Fibroblast of the aortic adventitia (primary cell): Measurements from ENCODE around the gene PARP16. TPM values are rescaled to one million over a fixed set of nuclear protein-coding genes. Genes with fewer than 3 reads are reported as not detected.

Source experiments
- DNase-seq: peaks from one replicate; pipeline ENCODE4 v3.0.0-alpha.2; 2010; ENCODE audit warnings: low read depth
- H3K4me3 ChIP-seq: 2 replicates; pipeline ENCODE4 v1.5.1; 2011; ENCODE audit warnings: low read depth, mild to moderate bottlenecking, control low read depth, low read length, moderate library complexity
- small RNA-seq: library from RNA; depleted of rRNA; stranded (forward); fragments of <200 nt; gene quantifications from one replicate; pipeline ENCODE3, GENCODE V24; 2012
- total RNA-seq: library from RNA; depleted of rRNA; stranded (reverse); fragments of >200 nt; gene quantifications from 2 replicates; pipeline ENCODE4 v1.2.3, GENCODE V29; 2012; ENCODE audit warnings: low replicate concordance
- TF ChIP-seq, protein P1 (sequence below): IDR thresholded peaks from 2 replicates; pipeline ENCODE4 v1.5.1; 2011; ENCODE audit warnings: mild to moderate bottlenecking, low read length, control low read depth, inconsistent platforms; ENCODE audit not compliant: insufficient read depth

The PARP16 gene
- total RNA-seq, 1 donor = 4.7 TPM

DNA sequence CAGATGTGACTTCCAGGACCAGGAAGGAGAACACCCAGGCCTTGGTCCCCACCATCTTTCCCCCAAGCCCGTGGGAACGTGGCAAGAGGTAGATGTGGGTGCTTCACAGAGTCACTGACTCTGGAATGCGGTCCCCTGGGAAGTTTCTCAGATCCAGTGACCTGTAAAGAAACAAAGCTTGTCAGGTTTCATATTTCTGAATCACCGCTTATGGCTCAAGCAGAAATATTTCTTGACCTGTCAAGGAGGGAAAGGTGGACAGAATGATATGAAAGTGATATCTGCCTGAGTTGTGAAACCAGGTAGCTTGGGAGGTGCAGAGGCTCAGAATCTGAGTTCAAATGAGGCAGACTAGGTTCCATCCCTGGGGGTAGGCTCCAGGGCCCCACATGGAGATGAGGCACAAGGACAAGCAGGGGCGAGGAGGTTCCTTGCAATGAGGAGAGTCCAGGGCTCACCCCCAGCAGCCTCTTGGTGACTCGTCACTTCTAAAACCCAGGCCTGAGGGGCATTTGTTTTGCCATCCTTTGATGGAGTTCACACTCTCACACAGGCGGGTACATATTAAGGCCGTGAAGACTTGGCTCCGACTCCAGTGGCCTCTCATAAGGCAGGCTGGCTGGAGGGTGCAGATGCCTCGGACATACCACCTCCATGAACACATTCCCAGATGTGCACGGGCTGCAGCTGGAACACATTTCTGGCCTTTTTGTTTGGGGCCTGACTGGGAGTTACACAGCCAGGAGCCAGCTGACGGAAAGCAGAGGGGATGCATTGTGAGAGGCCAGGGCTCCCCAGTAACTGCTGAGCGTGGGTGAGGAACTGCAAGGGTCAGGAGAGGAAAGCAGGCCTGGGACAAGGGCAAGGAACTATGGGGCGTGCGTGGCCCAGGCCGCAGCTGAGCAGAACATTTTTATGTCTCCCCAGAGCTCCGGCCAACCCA lies 76.7 kb downstream of the PARP16 start:
- TF ChIP-seq, protein P1, sequence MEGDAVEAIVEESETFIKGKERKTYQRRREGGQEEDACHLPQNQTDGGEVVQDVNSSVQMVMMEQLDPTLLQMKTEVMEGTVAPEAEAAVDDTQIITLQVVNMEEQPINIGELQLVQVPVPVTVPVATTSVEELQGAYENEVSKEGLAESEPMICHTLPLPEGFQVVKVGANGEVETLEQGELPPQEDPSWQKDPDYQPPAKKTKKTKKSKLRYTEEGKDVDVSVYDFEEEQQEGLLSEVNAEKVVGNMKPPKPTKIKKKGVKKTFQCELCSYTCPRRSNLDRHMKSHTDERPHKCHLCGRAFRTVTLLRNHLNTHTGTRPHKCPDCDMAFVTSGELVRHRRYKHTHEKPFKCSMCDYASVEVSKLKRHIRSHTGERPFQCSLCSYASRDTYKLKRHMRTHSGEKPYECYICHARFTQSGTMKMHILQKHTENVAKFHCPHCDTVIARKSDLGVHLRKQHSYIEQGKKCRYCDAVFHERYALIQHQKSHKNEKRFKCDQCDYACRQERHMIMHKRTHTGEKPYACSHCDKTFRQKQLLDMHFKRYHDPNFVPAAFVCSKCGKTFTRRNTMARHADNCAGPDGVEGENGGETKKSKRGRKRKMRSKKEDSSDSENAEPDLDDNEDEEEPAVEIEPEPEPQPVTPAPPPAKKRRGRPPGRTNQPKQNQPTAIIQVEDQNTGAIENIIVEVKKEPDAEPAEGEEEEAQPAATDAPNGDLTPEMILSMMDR = no peak
- H3K4me3 ChIP-seq = no peak overlapping the region
- no peak for DNase-seq

DNA sequence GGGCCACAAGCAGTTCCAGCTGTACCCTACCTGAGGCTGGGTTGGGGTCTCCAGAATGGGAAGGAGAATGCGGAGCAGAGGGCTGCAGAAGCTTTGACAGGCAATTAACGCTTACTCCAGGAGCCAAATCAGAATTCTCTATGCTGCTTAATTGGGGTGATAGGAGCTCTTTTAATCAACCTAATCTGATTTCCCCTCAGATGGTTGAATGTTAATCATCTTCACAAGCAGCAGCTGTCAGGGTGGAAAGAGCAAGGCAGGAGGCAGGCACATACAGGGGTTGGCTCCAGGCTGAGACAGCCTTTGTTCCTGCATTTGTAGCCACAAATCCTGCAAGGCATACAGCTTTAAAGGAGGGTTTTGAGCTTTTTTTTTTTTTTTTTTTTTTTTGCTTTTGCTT lies 78.0 kb downstream of the PARP16 start:
- H3K4me3 ChIP-seq = no peak overlapping the region
- TF ChIP-seq, protein P1 = no peak

More for the DNA sequence above, 78.0 kb downstream of the PARP16 start:
- no peak for DNase-seq

Small RNAs within 50 kb of the gene (small RNA-seq; reads per million reads assigned to genes)
- not detected for gene AC068213.1
- 311 reads per million, percentile 99 among the genes with 10 or more reads in this experiment for gene RNU5A-1
- gene RNU5B-1 = 691 reads per million, percentile 99 among the genes with 10 or more reads in this experiment
- gene RNU6-686P = not detected
- 32.1 reads per million, percentile 96 among the genes with 10 or more reads in this experiment for gene SNORA24B

Other genes with a start within 250 kb of the PARP16 start
- gene SLC51B, start 241.5 kb downstream of the PARP16 start, total RNA-seq = not detected in 2 replicates
- 1.7 and 1.9 TPM in 2 replicates for gene RASL12, start 218.9 kb downstream of the PARP16 start, total RNA-seq
- not detected in 2 replicates for gene KBTBD13, start 210.1 kb downstream of the PARP16 start, total RNA-seq
- gene UBAP1L, start 171.7 kb downstream of the PARP16 start, total RNA-seq = 2.1 and 3.8 TPM in 2 replicates
- gene PDCD7, start 153.1 kb downstream of the PARP16 start, total RNA-seq = 15.7 and 41.9 TPM in 2 replicates
- gene CLPX, start 101.5 kb downstream of the PARP16 start, total RNA-seq = 40.4 and 43.8 TPM in 2 replicates
- gene CILP, start 75.4 kb downstream of the PARP16 start, total RNA-seq = under 0.01 and 0.16 TPM in 2 replicates
- not detected in 2 replicates for gene RNU5A-1, start 9.2 kb upstream of the PARP16 start, total RNA-seq
- gene RNU5B-1, start 17.8 kb upstream of the PARP16 start, total RNA-seq = not detected in 2 replicates
- 0.25 TPM in 1 of 2 replicates, not detected in the other for gene IGDCC3, start 91.1 kb upstream of the PARP16 start, total RNA-seq
- 1.4 and 7.5 TPM in 2 replicates for gene IGDCC4, start 136.1 kb upstream of the PARP16 start, total RNA-seq
- gene DPP8, start 230.8 kb upstream of the PARP16 start, total RNA-seq = 45.2 and 46.5 TPM in 2 replicates
- 30.7 and 89.3 TPM in 2 replicates for gene HACD3, start 243.6 kb upstream of the PARP16 start, total RNA-seq